DMS114 treated with DMSO at 0.1 percent for 48 hours (cell line): ENCODE data around the gene S100A6.

Experiments
- DNase-seq: peaks from one replicate; lab custom pipeline; 2025; ENCODE audit not compliant: unreplicated experiment; lab: John Stamatoyannopoulos, UW

S100A6 gene

DNA sequence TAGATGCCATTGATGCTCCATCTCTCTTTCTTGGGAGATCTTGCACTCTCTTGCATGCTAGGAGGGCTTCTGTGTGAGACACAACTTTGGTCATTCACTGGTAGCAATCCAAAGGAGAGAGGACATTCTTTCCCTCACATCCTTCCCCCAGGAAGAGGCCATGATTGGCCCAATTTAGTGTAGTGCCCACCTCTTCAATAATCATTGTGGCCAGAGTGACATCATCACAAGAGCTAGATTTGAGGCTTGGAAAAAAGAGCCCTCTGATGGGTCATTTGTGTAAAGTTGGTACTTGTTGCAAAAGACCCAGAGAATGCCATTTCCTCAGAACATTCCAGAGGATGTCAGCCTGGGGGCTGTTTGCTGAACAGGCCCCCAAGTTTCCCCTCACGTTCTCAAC lies 30.2 kb downstream of the S100A6 start:
- no peak for DNase-seq

DNA sequence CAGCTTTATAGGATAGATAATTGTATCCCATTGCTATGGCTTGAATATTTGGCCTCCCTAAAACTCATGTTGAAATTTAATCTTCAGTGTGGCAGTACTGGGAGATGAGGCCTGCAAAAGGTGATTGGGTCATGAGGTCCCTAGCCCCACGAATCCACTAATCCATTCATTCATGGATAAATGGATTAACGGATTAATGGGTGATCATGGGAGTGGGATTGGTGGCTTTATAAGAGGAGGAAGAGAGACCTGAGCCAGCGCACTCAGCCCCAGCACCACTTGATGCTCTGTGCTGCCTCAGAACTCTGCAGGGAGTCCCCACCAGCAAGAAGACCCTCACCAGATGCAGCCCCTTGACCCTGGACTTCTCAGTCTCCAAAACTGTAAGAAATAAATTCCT lies 32.0 kb downstream of the S100A6 start:
- DNase-seq: no peak

DNA sequence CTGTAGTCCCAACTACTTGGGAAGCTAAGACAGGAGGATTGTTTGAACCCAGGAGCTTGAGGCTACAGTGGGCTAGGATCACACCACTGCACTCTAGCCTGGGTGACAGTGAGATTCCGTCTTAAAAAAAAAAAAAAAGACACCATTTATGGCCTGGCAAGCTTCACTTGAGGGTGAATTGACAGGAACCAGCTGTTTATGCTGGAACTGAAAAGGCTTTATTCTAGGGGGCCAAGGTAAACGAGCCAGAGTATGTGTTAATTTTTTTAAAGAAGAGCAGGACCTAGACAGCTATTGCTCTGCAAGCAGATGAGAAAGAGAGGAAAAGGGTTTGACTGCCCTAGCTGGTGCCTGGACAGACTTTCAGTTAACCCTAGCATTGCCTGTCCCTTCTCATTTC lies 37.0 kb downstream of the S100A6 start:
- DNase-seq: no peak

DNA sequence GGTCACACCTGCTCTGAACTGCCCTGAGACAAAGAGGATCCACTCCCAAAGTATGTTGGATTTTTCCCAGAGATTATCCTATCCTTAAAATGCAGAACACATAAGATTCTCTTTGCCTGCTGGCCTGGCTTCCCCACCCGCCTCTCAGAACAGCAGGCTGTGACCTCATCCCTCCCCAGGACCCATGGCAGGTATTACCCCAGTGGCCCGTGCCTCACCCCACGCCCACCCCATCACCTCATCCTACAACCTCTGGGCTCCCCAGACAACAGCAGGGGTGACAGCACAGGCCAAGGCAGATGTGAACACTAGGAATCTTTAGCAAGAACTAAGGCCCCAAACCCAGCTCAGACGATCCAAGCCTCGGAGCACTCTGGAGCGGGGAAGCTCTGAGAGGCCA lies 40.3 kb downstream of the S100A6 start:
- DNase-seq: no peak

DNA sequence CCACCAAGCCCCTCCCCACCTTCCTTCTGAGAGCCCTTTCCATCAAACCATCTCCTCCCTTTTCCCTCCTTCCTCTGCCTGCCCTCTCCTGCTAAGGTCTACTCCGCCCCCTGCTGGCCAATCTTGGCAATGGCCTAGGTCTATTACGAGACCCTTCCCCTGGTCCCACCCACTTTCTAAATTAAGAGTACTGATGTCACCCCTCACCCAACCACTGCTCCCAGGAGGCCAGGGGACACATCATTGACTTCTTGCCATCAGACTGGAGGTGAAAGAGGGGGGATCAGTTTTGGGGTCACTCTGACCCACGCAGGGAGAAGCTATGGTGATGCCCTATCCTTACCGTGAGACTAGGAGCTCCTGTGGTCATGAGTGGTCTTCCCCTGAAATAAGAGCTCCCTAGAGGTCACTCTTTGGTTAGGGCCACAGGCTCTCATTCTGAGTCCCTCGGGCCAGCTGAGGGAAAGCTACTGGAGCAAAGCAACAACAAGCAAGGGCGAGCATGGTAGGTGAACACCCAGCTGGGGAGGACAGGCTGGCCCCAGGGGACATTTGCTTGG lies 40.7 kb downstream of the S100A6 start:
- DNase-seq: peak; percentile 86

DNA sequence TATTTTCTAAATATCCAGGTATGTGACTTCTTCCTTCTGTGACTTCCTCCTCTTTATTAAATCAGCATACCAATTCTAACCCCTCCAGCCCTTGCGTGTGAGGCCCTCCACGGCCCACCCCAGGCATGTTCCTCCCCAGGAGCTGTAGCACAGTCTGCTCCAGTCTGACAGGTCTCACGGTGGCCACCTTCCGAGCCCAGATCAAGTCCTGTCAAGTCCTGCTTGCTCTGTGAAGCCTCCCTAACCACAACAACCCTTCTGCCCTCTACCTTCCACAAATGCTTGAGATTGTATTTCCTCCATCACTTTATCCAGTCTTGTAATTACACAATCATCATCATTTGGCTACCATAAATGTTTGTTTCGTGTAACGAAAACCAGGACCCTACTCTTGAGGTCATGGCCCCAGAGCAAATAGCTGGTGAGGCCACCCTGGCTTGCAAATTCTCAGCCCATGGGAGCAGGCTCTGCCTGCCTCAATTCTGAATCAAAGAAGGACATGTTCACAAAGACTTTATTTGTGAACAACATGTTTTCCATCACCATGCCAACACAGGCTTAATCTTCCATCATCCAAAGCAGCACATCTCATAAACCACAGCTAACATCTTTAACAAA lies 42.3 kb downstream of the S100A6 start:
- DNase-seq: no peak

DNA sequence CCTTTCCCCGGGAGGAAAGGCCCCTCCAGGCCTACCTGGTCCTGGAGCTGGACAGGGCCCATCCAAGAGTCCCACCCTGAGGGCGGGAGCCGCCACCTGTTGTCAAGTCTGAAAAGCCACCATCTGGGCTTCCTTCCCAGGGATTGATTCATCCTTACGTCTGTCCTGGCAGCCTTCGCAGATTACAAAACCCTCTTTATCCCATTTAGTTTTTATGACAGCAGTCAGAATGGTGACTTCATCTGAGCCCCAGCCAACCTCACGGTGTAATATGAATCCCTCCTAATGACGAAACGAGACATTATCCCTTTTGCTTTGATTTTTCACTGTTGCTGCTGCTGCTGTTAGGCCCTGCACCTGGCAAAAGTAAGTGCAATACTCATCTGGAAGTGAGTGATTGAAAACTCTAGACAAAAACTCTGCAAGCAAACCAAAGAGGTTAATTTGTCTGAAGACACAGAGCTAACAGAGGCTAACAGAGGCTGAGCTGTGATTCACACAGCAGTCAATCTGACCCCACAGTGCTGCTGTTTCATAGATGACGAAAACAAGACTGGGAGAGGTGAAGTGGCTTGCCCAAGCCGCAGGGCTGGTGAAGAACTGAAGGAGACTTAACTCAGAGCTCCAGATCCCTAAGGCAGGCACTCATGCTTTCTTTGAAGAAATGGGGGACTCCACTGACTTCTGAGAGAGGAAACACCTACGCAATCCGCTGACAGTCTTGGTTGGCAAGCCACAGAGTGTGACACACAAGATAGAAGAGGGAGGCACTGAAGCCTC lies 45.3 kb downstream of the S100A6 start:
- no peak for DNase-seq

DNA sequence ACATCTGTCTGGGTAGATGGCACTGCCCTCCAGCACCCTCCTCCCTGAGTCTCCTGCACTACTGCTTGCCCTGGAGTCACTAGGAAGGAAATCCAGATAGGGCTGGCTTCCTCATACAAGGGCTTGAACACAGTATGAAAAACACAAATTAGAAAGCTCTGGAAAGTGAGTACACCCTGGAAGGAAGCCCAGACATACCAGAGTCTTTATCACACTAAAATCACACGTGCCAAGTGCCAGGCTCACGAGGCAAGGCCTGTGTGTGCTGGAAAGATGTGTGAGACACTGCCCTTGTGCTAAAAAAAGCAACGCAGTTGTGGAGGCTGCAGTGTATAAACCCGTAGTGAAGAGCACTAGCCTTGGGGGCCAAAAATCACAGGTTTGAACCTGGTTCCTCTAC lies 47.1 kb downstream of the S100A6 start:
- no peak for DNase-seq

DNA sequence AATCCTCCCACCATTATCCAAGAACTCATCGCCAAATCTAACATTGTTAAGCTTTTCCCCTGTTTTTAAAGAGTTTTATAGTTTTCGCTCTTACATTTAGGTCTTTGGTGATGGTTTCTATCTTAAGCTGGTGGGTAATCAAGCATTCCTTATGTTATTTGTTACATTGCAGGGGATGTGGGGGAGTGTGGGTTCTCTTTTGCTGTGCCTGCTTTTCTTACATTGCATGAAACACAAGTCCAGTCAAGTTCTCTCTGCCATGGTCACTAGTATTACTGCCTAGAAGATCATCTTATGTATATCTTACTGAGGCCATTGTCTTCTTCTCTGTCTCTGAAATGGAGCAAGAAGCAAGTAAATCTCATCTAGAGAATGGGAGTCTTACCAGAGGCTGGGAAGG lies 48.1 kb downstream of the S100A6 start:
- DNase-seq: no peak

DNA sequence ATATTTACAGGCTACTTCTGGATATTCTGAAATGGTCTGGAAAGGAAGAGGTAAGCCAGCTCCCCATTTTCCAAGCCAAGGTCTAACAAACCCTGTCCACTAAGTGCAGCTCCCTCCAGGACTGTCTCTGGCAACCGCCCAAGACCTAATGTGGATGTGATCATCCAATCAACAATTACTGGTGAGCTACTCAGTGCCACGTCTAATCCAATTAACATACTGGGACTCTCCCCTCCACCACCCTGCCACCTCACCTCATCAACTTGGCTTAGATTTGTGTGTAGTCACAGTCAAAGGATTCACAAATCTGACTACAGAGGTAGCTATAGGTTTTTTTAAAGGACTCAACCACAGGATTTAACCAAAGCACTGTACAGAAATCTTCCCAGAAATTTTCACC lies 49.9 kb downstream of the S100A6 start:
- DNase-seq: no peak
